Measurements from ENCODE around the gene EXD3. TPM values are rescaled to one million over a fixed set of nuclear protein-coding genes. Genes with fewer than 3 reads are reported as not detected.
"Not testable (repeated sequence)": the region's sequence is repeated elsewhere in the genome, so short reads cannot be mapped to it uniquely, and the experiment has no call there.

Gene EXD3
- total RNA-seq, 1 experiment from 2014 or later: 4.7 TPM

DNA sequence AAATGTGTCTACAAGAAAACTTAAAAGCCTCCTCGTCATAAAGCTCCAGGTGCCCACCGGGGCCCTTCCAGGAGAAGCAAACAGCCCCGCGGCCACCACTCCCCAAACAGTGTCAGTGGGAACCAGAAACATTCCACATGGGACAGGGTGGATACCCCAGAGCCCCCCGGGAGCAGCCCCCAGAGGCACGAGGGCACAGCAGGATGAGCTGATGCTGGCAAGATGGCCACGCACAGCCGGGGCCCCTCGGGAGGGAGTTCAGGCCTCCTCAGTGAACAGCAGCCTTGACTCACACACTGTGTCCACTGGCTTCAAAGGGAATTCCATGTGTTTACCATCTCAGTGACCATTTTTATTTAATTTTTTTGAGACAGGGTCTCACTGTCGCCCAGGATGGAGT lies 10.5 kb downstream of the EXD3 start:
- DNase-seq (ENCODE audit: low read depth): no peak

GRCh38 chr9:137411645-137412380 lies 11.1 kb downstream of the EXD3 start:
- DNase-seq (ENCODE audit: low read depth): peak; percentile 95

DNA sequence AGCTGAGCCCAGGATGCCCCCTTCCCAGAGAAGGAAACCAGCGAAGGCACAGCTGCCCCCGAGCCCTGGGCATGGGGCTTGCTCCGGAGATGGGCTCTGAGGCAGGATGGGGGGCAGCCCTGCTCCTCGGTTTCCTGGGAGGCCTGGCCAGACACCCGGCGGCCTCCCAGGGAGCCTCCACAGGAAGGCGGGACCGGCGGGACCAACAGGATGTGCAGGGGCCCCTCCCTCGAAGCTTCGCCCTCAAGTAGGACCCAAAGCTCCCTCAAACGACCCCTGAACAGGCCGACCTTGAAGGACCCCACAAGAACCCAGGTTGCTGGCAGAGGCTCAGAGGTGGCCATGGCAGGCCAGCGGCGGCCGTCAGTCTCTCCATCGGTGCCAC lies 11.7 kb downstream of the EXD3 start:
- peak; percentile 54 for DNase-seq (ENCODE audit: low read depth)

GRCh38 chr9:137410891-137411249 lies 12.1 kb downstream of the EXD3 start:
- DNase-seq (ENCODE audit: low read depth): no peak

GRCh38 chr9:137410236-137410890 lies 12.6 kb downstream of the EXD3 start:
- not testable (repeated sequence) for DNase-seq (ENCODE audit: low read depth)

DNA sequence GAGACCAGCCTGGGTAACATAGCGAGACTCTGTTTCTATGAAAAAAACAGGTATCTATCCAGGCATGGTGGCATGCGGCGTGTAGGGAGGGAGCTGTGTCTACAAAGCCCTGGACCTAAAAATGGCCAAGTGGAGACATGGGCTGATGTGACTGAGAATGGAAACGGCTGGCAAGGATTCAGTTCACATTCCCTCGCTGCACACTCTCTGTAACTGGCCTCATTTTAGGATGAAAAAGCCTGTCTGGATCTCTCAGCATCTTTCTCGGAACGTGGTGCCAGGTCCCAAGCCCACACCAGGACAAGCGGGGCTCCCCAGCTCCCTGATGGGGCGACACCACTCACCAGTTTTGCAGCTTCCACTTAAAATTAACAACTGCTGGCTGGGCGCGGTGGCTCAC lies 13.4 kb downstream of the EXD3 start:
- no peak for DNase-seq (ENCODE audit: low read depth)

DNA sequence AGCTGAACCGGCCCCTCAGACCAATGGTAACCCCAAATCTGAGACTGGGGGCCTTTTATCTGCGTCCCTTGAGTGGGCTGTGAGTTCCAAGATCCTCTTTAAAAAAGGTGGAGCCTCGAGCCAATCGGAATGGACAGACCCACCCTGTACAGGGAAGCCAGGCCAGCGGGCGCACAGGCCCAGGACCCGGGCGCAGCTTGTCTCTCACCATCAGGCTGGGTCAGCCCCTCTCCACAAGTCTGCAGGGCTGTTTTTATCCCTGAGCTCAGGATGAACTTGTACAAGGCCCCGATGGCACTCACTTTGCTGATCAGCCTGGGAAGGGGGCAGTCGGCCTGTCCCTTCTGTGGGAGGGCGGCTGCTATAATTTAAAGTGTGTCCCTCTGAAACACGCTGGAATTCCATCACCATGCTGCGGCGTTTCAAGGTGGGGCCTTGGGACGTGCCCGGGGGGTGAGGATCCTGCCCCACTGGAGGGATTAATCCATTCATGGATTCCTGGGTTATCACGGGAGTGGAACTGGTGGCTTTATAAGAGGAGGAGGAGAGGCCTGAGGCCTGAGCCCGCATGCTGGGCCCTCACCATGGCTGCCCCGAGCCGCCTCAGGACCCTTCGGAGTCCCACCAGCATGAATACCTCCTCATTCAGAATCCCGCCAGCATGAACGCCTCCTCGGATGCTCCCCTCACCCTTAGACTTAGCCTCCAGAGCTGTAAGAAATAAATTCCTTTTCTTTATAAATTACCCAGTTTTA lies 14.1 kb downstream of the EXD3 start:
- DNase-seq (ENCODE audit: low read depth): no peak

GRCh38 chr9:137407590-137408300 lies 15.2 kb downstream of the EXD3 start:
- no peak for DNase-seq (ENCODE audit: low read depth)

DNA sequence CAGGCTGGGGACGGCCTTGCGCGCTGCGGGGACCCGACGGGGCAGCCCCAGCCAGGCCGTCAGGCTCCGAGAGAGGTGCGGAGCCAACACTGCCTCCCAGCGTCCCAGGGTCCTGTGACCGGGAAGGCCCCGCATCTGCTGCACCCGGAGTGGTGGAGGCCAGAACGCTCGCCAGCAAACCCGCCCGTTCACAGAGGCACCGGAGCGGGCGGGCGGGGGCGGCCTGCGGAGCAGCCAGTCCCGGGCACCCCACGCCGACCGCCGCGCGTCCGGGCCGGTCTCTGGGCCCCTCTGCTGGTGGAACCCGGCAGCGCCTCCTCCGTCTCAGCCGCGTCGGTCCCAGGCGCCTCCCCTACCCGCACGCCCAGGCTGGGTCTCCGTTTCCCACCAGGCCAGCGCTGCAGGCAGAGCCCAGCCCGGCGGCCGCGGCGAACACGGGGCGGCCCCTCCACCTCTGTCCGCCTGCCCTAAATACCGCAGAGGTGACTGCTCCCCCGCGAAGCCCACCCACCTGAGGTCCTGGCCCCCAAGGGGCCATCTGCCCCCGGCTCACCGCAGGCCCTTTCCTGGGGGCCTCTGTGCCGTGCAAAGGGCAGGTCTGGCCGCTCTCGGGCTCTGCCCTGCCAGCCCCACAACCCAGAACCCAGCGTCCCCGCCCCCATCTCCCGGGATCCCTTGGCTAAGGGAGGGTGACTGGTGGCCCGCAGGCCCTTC lies 15.9 kb downstream of the EXD3 start:
- DNase-seq (ENCODE audit: low read depth): no peak

GRCh38 chr9:137406085-137406760 lies 16.7 kb downstream of the EXD3 start:
- no peak for DNase-seq (ENCODE audit: low read depth)

DNA sequence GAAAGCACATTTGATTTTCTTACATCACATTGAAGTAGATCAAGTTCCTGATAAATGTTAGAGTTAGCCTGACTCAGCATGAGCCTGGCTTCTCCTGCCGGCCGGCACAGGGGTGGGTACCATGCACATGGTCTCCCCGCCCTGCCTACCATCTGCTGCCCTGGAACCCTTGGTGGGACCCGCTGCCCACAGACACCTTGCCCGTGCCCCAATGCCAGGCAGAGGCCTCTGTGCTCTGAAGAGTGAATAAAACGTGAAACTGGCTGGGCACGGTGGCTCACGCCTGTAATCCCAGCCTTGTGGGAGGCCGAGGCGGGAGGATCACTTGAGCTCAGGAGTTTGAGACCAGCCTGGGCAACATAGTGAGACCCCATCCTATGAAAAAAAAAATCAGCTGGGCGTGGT lies 17.3 kb downstream of the EXD3 start:
- no peak for DNase-seq (ENCODE audit: low read depth)

DNA sequence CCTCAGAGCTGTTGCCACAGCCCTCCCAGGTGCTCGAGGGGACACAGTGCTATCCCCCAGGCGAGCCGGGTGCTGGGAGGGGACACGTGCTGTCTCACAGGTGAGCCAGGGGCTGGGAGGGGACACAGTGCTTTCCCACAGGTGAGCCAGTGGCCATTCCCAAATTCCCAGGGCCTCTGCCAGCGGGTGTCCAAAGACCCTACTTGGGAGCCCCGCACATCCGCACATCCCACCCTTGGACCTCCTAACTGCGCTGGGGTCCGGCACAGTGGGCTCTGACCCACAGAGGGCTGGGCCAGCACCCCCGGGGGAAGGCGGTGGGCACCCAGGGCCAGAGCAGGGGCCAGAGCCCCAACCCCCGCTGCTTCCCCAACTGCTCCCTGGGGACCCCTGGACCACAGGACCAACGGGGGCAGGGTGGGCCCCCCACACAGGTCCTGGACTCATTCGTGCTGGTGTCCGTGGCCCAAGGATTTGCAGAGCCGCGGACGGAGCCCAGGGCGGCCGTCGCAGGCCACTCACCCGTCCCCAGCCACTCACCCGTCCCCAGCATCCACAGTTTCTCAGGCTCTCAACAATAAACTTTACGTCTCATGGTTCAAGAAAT lies 17.9 kb downstream of the EXD3 start:
- DNase-seq (ENCODE audit: low read depth): no peak

DNA sequence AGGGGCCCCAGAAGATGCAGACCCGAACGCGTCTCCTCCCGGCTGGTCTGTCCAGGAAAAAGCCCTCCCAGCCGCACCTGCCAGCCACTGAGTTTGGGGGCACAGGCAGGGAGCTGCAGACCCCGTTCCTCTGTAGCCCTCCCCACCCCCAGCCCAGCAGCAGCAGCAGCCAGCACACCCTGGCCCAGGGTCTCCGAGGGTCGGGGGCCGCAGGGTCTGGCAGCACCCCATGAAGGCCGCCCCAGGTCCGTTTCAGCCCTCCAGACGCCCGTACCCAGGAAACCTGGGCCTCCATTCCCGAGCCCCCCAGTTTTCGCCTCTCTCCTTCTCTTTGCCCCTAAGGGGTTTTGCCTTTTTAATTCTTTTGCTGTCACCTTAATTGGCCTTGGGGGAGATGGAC lies 19.7 kb downstream of the EXD3 start:
- DNase-seq (ENCODE audit: low read depth): no peak

GRCh38 chr9:137402746-137403145 lies 20.2 kb downstream of the EXD3 start:
- no peak for DNase-seq (ENCODE audit: low read depth)

GRCh38 chr9:137398561-137399468 lies 24.1 kb downstream of the EXD3 start:
- DNase-seq (ENCODE audit: low read depth): no peak

DNA sequence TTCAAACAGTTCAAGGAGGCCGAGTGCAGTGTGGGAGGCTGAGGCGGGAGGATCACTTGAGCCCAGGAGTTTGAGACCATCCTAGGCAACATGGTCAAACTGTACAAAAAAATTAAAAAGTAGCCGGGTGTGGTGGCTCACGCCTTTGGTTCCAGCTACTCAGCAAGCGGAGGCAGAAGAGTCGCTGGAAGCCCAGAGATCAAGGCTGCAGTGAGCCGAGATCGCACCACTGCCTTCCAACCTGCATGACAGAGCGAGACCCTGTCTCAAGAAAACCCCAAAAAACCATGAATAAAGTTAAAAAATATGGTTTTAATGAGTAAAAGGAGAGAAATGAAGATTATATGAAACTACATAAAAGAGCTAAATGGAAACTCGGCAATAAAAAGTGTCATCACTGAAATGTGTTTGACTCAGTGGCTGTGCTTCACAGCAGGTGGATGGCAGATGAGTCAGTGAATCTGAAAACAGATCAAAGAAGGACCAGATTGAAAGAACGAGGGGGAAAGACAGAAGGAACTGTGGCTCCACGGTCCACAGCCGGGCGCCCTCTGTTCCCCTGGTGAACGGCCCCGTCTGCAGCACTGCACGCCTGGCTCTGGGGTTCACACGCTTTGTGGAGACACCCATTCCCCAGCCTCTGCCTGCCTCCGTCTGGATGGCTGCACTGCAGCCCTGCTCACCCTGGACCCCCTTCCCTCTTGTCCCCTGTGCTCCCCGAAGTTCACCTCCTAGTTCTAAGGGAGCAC lies 25.1 kb downstream of the EXD3 start:
- DNase-seq (ENCODE audit: low read depth): no peak

DNA sequence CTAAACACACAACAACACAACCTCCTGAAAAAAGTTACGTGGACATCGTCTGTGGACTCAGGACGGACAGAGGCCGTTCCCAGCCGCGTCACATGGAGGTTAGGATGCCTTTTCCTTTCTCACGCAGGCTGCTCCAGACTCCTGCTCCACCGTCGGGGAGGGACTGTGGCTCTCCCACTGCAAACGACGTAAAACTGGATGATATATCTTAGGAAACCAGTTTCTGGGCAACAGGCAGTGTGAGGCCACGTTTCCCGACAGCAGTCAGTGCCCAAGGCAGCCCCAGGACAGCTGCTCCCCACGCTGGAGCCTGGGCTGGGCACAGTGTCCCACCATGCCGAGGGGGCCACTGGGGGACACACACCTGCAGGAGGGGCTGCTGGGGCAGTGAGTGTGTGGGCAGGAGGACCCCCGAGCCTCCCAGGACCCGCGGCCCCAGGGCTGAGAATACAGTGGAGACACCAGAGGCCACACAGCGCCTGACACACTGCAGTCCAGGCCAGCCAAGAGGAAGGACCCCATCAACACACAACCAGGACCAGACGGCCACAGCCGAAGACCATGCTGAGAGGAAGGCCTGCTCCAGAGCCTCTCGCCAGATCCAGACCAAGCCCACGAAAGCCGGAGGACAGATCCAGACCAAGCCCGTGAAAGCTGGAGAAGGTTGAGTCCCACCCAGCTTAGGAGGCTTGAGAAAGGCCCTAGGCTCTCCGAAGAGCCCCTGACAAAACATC lies 26.2 kb downstream of the EXD3 start:
- DNase-seq (ENCODE audit: low read depth): no peak

GRCh38 chr9:137396227-137396626 lies 26.7 kb downstream of the EXD3 start:
- no peak for DNase-seq (ENCODE audit: low read depth)

Measured in HT1080 (cell line).